AG04450 (cell line): ENCODE results near the gene DYNLRB1. TPM values are rescaled to one million over a fixed set of nuclear protein-coding genes. Genes with fewer than 3 reads are reported as not detected.

Experiments used
- CTCF ChIA-PET: fragments of 300-600, 350-600 bp; formaldehyde crosslinking; extraction: SDS; loops from one replicate; lab custom pipeline; 2022; ENCODE audit warnings: antibody characterized with exemption, inconsistent platforms; lab: Charles Lee
- POLR2A ChIA-PET: fragments of 350-600 bp; formaldehyde crosslinking; extraction: SDS; loops from one replicate; lab custom pipeline; 2021; ENCODE audit warnings: antibody characterized with exemption, inconsistent platforms; lab: Yijun Ruan, JAX
- DNase-seq: peaks from one replicate; pipeline ENCODE4 v3.0.0-alpha.2; 2011; ENCODE audit warnings: low read depth, low spot score
- H3K27ac ChIP-seq: one replicate; pipeline ENCODE4 v1.5.1; 2012; ENCODE audit warnings: low read depth, low read length, control low read depth
- H3K27me3 ChIP-seq: one replicate; pipeline ENCODE4 v1.6.0; 2012; ENCODE audit warnings: low read length; ENCODE audit not compliant: control insufficient read depth, insufficient read depth
- H3K4me3 ChIP-seq: 2 replicates; pipeline ENCODE4 v1.5.1; 2011; ENCODE audit warnings: mild to moderate bottlenecking, low read depth, low read length, control low read depth
- H3K9me3 ChIP-seq: 2 replicates; pipeline ENCODE4 v1.5.1; 2012; ENCODE audit warnings: low read length; ENCODE audit not compliant: control insufficient read depth, insufficient read depth
- CTCF ChIP-seq: IDR thresholded peaks from 2 replicates; pipeline ENCODE4 v1.5.1; 2011; ENCODE audit warnings: low read depth, low read length, control low read depth, inconsistent platforms
- polyA plus RNA-seq: library from polyadenylated mRNA; depleted of rRNA; stranded (reverse); fragments of >200 nt; gene quantifications from 2 replicates; pipeline ENCODE4 v1.2.3, GENCODE V29; 2011

The DYNLRB1 gene
- polyA plus RNA-seq, 1 experiment = 256 TPM

- Histone ChIP-seq H3K9me3 (no peaks in the 10 kb centered on the region), H3K4me3 (no peak overlapping the region), H3K27ac (no peak overlapping the region), H3K27me3 (no peaks in the 10 kb centered on the region)
- ChIA-PET CTCF (no interaction called here), POLR2A (no interaction called here)
- no peak for TF ChIP-seq CTCF
- DNase-seq = no peak
Observed at GRCh38 chr20:34573541-34574300, 57.5 kb downstream of the DYNLRB1 start.

GRCh38 chr20:34574426-34574825 is 58.2 kb downstream of the DYNLRB1 start:
- POLR2A ChIA-PET = no interaction called here
- Histone ChIP-seq H3K9me3 (no peaks in the 10 kb centered on the region), H3K4me3 (no peak overlapping the region), H3K27me3 (no peaks in the 10 kb centered on the region), H3K27ac (no peak overlapping the region)
- TF ChIP-seq CTCF = no peak
- DNase-seq = no peak
- CTCF ChIA-PET = no interaction called here

- ChIA-PET POLR2A (no interaction called here), CTCF (no interaction called here)
- TF ChIP-seq CTCF = no peak
Observed at GRCh38 chr20:34574861-34575260, 58.6 kb downstream of the DYNLRB1 start.

GRCh38 chr20:34575271-34575670 is 59.0 kb downstream of the DYNLRB1 start:
- POLR2A ChIA-PET = no interaction called here
- Histone ChIP-seq H3K27me3 (no peaks in the 10 kb centered on the region), H3K27ac (no peak overlapping the region), H3K4me3 (no peak overlapping the region), H3K9me3 (no peaks in the 10 kb centered on the region)
- CTCF ChIA-PET = no interaction called here
- no peak for DNase-seq
- no peak for TF ChIP-seq CTCF

More at GRCh38 chr20:34574861-34575260, 58.6 kb downstream of the DYNLRB1 start:
- no peak for DNase-seq
- Histone ChIP-seq H3K9me3 (no peaks in the 10 kb centered on the region), H3K27me3 (no peaks in the 10 kb centered on the region), H3K27ac (no peak overlapping the region), H3K4me3 (no peak overlapping the region)

GRCh38 chr20:34575756-34576155 is 59.5 kb downstream of the DYNLRB1 start:
- no peak for DNase-seq
- no peak for TF ChIP-seq CTCF
- CTCF ChIA-PET = no interaction called here
- Histone ChIP-seq H3K4me3 (no peak overlapping the region), H3K9me3 (no peaks in the 10 kb centered on the region), H3K27me3 (no peaks in the 10 kb centered on the region), H3K27ac (no peak overlapping the region)
- POLR2A ChIA-PET = no interaction called here
